Neural cell (in vitro differentiated cells): ENCODE data around the gene GSTM2. TPM values are rescaled to one million over a fixed set of nuclear protein-coding genes. Genes with fewer than 3 reads are reported as not detected.

ENCODE experiments used
- H2AFZ ChIP-seq: fragments of 200-600, 300-800 bp; sonication (generic), shearing (Covaris generic); 2 replicates; pipeline ENCODE4 v1.6.0; 2014; ENCODE audit warnings: low read depth, mild to moderate bottlenecking, antibody characterized with exemption, low read length, moderate library complexity
- H3F3A ChIP-seq: fragments of 200-600 bp; shearing (Covaris generic); 2 replicates; pipeline ENCODE4 v1.6.1; 2016; ENCODE audit warnings: mild to moderate bottlenecking, moderate library complexity, mixed read lengths, antibody characterized with exemption, low read length; ENCODE audit not compliant: insufficient read depth, poor library complexity, severe bottlenecking
- H3K27ac ChIP-seq: fragments of 200-600, 300-800 bp; sonication (generic), shearing (Covaris generic); 2 replicates; pipeline ENCODE4 v1.5.1; 2014; ENCODE audit warnings: mild to moderate bottlenecking, low read length, moderate library complexity
- H3K27me3 ChIP-seq: fragments of 300-800, 200-600 bp; sonication (generic), shearing (Covaris generic); 2 replicates; pipeline ENCODE4 v1.6.0; 2014; ENCODE audit warnings: mild to moderate bottlenecking, low read depth, low read length, moderate library complexity; ENCODE audit not compliant: insufficient read depth
- H3K36me3 ChIP-seq: fragments of 300-800, 200-600 bp; sonication (generic), shearing (Covaris generic); 2 replicates; pipeline ENCODE4 v1.5.1; 2014; ENCODE audit warnings: mild to moderate bottlenecking, antibody characterized with exemption, low read length, moderate library complexity; ENCODE audit not compliant: insufficient read depth
- H3K4me2 ChIP-seq: fragments of 300-800, 200-600 bp; sonication (generic), shearing (Covaris generic); 2 replicates; pipeline ENCODE4 v1.6.0; 2014; ENCODE audit warnings: mild to moderate bottlenecking, low read length
- H3K4me3 ChIP-seq: fragments of 300-800, 200-600 bp; sonication (generic), shearing (Covaris generic); 2 replicates; pipeline ENCODE4 v1.5.1; 2014; ENCODE audit warnings: mild to moderate bottlenecking, low read length, moderate library complexity
- H3K79me2 ChIP-seq: fragments of 200-600 bp; shearing (Covaris generic); replicated peaks from 2 replicates; pipeline ENCODE4 v1.6.0; 2014; ENCODE audit warnings: mild to moderate bottlenecking, low read length, moderate library complexity; ENCODE audit not compliant: insufficient read depth
- H3K9ac ChIP-seq: fragments of 300-800, 200-600 bp; sonication (generic), shearing (Covaris generic); 2 replicates; pipeline ENCODE4 v1.6.1; 2016; ENCODE audit warnings: mild to moderate bottlenecking, low read length, mixed read lengths
- H3K9me2 ChIP-seq: fragments of 200-600 bp; shearing (Covaris generic); 2 replicates; pipeline ENCODE4 v1.6.1; 2016; ENCODE audit warnings: mild to moderate bottlenecking, low read length, mixed read lengths; ENCODE audit not compliant: insufficient read depth
- H3K9me3 ChIP-seq: fragments of 200-600, 300-800 bp; sonication (generic), shearing (Covaris generic); 2 replicates; pipeline ENCODE4 v1.6.1; 2016; ENCODE audit warnings: mild to moderate bottlenecking, mixed run types, low read length, moderate library complexity, mixed read lengths
- H4K20me1 ChIP-seq: fragments of 200-600 bp; shearing (Covaris generic); 2 replicates; pipeline ENCODE4 v1.6.1; 2016; ENCODE audit warnings: mild to moderate bottlenecking, mixed run types; ENCODE audit not compliant: insufficient read depth
- CTCF ChIP-seq: fragments of 450-650 bp; IDR thresholded peaks from 2 replicates; pipeline ENCODE4 v1.5.1; 2014; ENCODE audit warnings: antibody characterized with exemption, mild to moderate bottlenecking, moderate library complexity; ENCODE audit not compliant: poor library complexity, severe bottlenecking
- EP300 ChIP-seq: fragments of 450-650 bp; conservative IDR thresholded peaks from 2 replicates; pipeline ENCODE4 v1.6.1; 2014; ENCODE audit warnings: antibody characterized with exemption, mild to moderate bottlenecking, moderate library complexity; ENCODE audit not compliant: poor library complexity, severe bottlenecking
- EZH2 ChIP-seq: fragments of 200-600, 300-800 bp; shearing (Covaris generic), sonication (generic); IDR thresholded peaks from 2 replicates; pipeline ENCODE4 v1.6.1; 2014; ENCODE audit warnings: antibody characterized with exemption, low read length, borderline replicate concordance, mild to moderate bottlenecking; ENCODE audit not compliant: insufficient read depth, poor library complexity, severe bottlenecking
- MXI1 ChIP-seq: fragments of 450-650 bp; conservative IDR thresholded peaks from 2 replicates; pipeline ENCODE4 v1.6.1; 2014; ENCODE audit warnings: antibody characterized with exemption, mild to moderate bottlenecking; ENCODE audit not compliant: poor library complexity, severe bottlenecking
- POLR2AphosphoS5 ChIP-seq: IDR thresholded peaks from 2 replicates; pipeline ENCODE4 v1.6.1; 2012
- RAD21 ChIP-seq: fragments of 450-650 bp; conservative IDR thresholded peaks from 2 replicates; pipeline ENCODE4 v1.6.1; 2014; ENCODE audit warnings: antibody characterized with exemption, mild to moderate bottlenecking, moderate library complexity
- REST ChIP-seq: IDR thresholded peaks from 2 replicates; pipeline ENCODE4 v1.6.1; 2012; ENCODE audit warnings: borderline replicate concordance
- SMC3 ChIP-seq: fragments of 450-650 bp; conservative IDR thresholded peaks from 2 replicates; pipeline ENCODE4 v1.6.1; 2014; ENCODE audit warnings: antibody characterized with exemption, mild to moderate bottlenecking, moderate library complexity; ENCODE audit not compliant: poor library complexity
- TAF1 ChIP-seq: IDR thresholded peaks from 2 replicates; pipeline ENCODE4 v1.6.1; 2012; ENCODE audit warnings: low read depth
- polyA plus RNA-seq: library from polyadenylated mRNA; depleted of rRNA; stranded (reverse); fragments of >200 nt; gene quantifications from 2 replicates; pipeline ENCODE4 v1.2.3, GENCODE V29; 2014

GSTM2 gene
- polyA plus RNA-seq, 1 donor from 2014 or later: 6.8 TPM

- no peaks in the 10 kb centered on the region for H3K27me3 ChIP-seq
- H3K9me3 ChIP-seq: no peaks in the 10 kb centered on the region
- no peak overlapping the region for H2AFZ ChIP-seq
- no peaks in the 10 kb centered on the region for H3K36me3 ChIP-seq
- H4K20me1 ChIP-seq: no peaks in the 10 kb centered on the region
- H3K4me2 ChIP-seq: no peak overlapping the region
- TF ChIP-seq EZH2 (no peak), REST (no peak), POLR2AphosphoS5 (no peak), CTCF (no peak), TAF1 (no peak)
- H3K27ac ChIP-seq: no peak overlapping the region
- no peaks in the 10 kb centered on the region for H3K79me2 ChIP-seq
- no peak overlapping the region for H3K4me3 ChIP-seq
- no peaks in the 10 kb centered on the region for H3K9me2 ChIP-seq
- H3K9ac ChIP-seq: no peak overlapping the region
- H3F3A ChIP-seq: no peaks in the 10 kb centered on the region
These were observed 36.9 kb upstream of the GSTM2 start for GRCh38 chr1:109630898-109631512.

- Histone ChIP-seq H4K20me1 (no peaks in the 10 kb centered on the region), H3K4me2 (no peak overlapping the region), H3K36me3 (no peaks in the 10 kb centered on the region), H3K27me3 (no peaks in the 10 kb centered on the region), H3K9ac (no peak overlapping the region), H3K27ac (no peak overlapping the region), H3K79me2 (no peaks in the 10 kb centered on the region), H3F3A (no peaks in the 10 kb centered on the region), H3K4me3 (no peak overlapping the region), H3K9me3 (no peaks in the 10 kb centered on the region), H3K9me2 (no peaks in the 10 kb centered on the region), H2AFZ (no peak overlapping the region)
- no peak for TF ChIP-seq EP300
- no peak for TF ChIP-seq REST
- TF ChIP-seq MXI1: no peak
- no peak for TF ChIP-seq POLR2AphosphoS5
- TF ChIP-seq EZH2: no peak
- no peak for TF ChIP-seq RAD21
- no peak for TF ChIP-seq CTCF
- no peak for TF ChIP-seq SMC3
- no peak for TF ChIP-seq TAF1
These were observed 36.0 kb upstream of the GSTM2 start for GRCh38 chr1:109631513-109632505.
